ENCODE results near the gene PJVK.

GRCh38 chr2:178409261-178409660, 41.9 kb upstream of the PJVK start:
- TF ChIP-seq CTCF (IDR thresholded peaks at IDR 0.05) (no peak), POLR2A (IDR thresholded peaks at IDR 0.05) (no peak)

All from lower leg skin (tissue), 3 donors.